ENCODE data around the gene FSD2. TPM values are rescaled to one million over a fixed set of nuclear protein-coding genes. Genes with fewer than 3 reads are reported as not detected.
"Not testable (repeated sequence)": the region's sequence is repeated elsewhere in the genome, so short reads cannot be mapped to it uniquely, and the experiment has no call there.

The FSD2 gene
- total RNA-seq, 2 donors from 2014 or later: not detected

- no peak for ATAC-seq (ENCODE audit: insufficient number of reproducible peaks, low FRiP score, low read depth)
- no peak for DNase-seq (ENCODE audit: low spot score)
- H3K27me3 ChIP-seq (replicated peaks; ENCODE audit: insufficient read depth): no peaks in the 10 kb centered on the region
- TF ChIP-seq CTCF (IDR thresholded peaks at IDR 0.05): no peak
- peaks cover 8 to 18% of the 10 kb centered on the region in 2 donors for H3K4me1 ChIP-seq (ENCODE audit: control insufficient read depth in 1 of 2, low read depth in 2 of 2)
- H3K27ac ChIP-seq: no peak overlapping the region
- no peaks in the 10 kb centered on the region for H3K9me3 ChIP-seq
- H3K36me3 ChIP-seq: peaks cover 69% of the 10 kb centered on the region
- H3K4me3 ChIP-seq: no peak overlapping the region
Observed at GRCh38 chr15:82829234-82829633, 23.4 kb upstream of the FSD2 start.

GRCh38 chr15:82828075-82828474 is 22.2 kb upstream of the FSD2 start:
- TF ChIP-seq CTCF (IDR thresholded peaks at IDR 0.05): no peak
- DNase-seq (ENCODE audit: low spot score) (no peak), ATAC-seq (ENCODE audit: insufficient number of reproducible peaks, low FRiP score, low read depth) (no peak)
- H3K9me3 ChIP-seq: no peaks in the 10 kb centered on the region
- peaks cover 62% of the 10 kb centered on the region for H3K36me3 ChIP-seq
- no peak overlapping the region for H3K27ac ChIP-seq
- no peaks in the 10 kb centered on the region for H3K27me3 ChIP-seq (replicated peaks; ENCODE audit: insufficient read depth)
- peaks cover 8 to 16% of the 10 kb centered on the region in 2 donors for H3K4me1 ChIP-seq (ENCODE audit: control insufficient read depth in 1 of 2, low read depth in 2 of 2)
- no peak overlapping the region for H3K4me3 ChIP-seq

GRCh38 chr15:82823049-82823448 is 17.2 kb upstream of the FSD2 start:
- Histone ChIP-seq H3K27ac (no peak overlapping the region), H3K4me3 (no peak overlapping the region), H3K27me3 (replicated peaks; ENCODE audit: insufficient read depth) (no peaks in the 10 kb centered on the region), H3K4me1 (ENCODE audit: control insufficient read depth in 1 of 2, low read depth in 2 of 2) (no peaks in the 10 kb centered on the region), H3K36me3 (peaks cover 53% of the 10 kb centered on the region), H3K9me3 (no peaks in the 10 kb centered on the region)
- DNase-seq (ENCODE audit: low spot score) (no peak), ATAC-seq (ENCODE audit: insufficient number of reproducible peaks, low FRiP score, low read depth) (no peak)
- no peak for TF ChIP-seq CTCF (IDR thresholded peaks at IDR 0.05)

- H3K4me1 ChIP-seq (ENCODE audit: control insufficient read depth in 1 of 2, low read depth in 2 of 2); H3K27me3 ChIP-seq (replicated peaks; ENCODE audit: insufficient read depth); DNase-seq (ENCODE audit: low spot score); H3K27ac ChIP-seq; ATAC-seq (ENCODE audit: insufficient number of reproducible peaks, low FRiP score, low read depth); H3K4me3 ChIP-seq; H3K9me3 ChIP-seq: not testable (repeated sequence)
- H3K36me3 ChIP-seq: peaks cover 44% of the 10 kb centered on the region
Observed at GRCh38 chr15:82821851-82822250, 16.0 kb upstream of the FSD2 start.

- not testable (repeated sequence) for H3K27ac ChIP-seq; H3K4me3 ChIP-seq; H3K9me3 ChIP-seq; H3K4me1 ChIP-seq (ENCODE audit: control insufficient read depth in 1 of 2, low read depth in 2 of 2); DNase-seq (ENCODE audit: low spot score); H3K27me3 ChIP-seq (replicated peaks; ENCODE audit: insufficient read depth); ATAC-seq (ENCODE audit: insufficient number of reproducible peaks, low FRiP score, low read depth)
- H3K36me3 ChIP-seq: peaks cover 41% of the 10 kb centered on the region
Observed at GRCh38 chr15:82821396-82821795, 15.5 kb upstream of the FSD2 start.

- no peak for TF ChIP-seq CTCF (IDR thresholded peaks at IDR 0.05)
- no peaks in the 10 kb centered on the region for H3K9me3 ChIP-seq
- ATAC-seq (ENCODE audit: insufficient number of reproducible peaks, low FRiP score, low read depth) (no peak), DNase-seq (ENCODE audit: low spot score) (no peak)
- H3K27ac ChIP-seq: no peak overlapping the region
- peaks cover 43% of the 10 kb centered on the region for H3K36me3 ChIP-seq
- no peaks in the 10 kb centered on the region for H3K27me3 ChIP-seq (replicated peaks; ENCODE audit: insufficient read depth)
- no peak overlapping the region for H3K4me3 ChIP-seq
- H3K4me1 ChIP-seq (ENCODE audit: control insufficient read depth in 1 of 2, low read depth in 2 of 2): peaks cover 0 to 5% of the 10 kb centered on the region in 2 donors
Observed at GRCh38 chr15:82820128-82820527, 14.3 kb upstream of the FSD2 start.

Data from thoracic aorta (tissue), 2 donors.